Effector memory CD4-positive, alpha-beta T cell (primary cell): ENCODE measurements around the gene PRAF2.

Experiments
- DNase-seq, 3 donors: peaks; one replicate each; pipeline ENCODE4 v3.0.0-alpha.2; 2020
- H3K27ac ChIP-seq: 2 replicates; pipeline ENCODE4 v1.7.0; 2013; ENCODE audit warnings: mild to moderate bottlenecking, low read length, moderate library complexity; ENCODE audit not compliant: insufficient read depth, poor library complexity, severe bottlenecking
- H3K27me3 ChIP-seq: replicated peaks from 2 replicates; pipeline ENCODE4 v1.7.0; 2013; ENCODE audit warnings: mild to moderate bottlenecking, low read length; ENCODE audit not compliant: insufficient read depth, control insufficient read depth, poor library complexity, severe bottlenecking
- H3K36me3 ChIP-seq: 2 replicates; pipeline ENCODE4 v1.7.0; 2013; ENCODE audit warnings: mild to moderate bottlenecking, low read length, moderate library complexity; ENCODE audit not compliant: control insufficient read depth, insufficient read depth
- H3K4me1 ChIP-seq: 2 replicates; pipeline ENCODE4 v1.7.0; 2013; ENCODE audit warnings: low read length, mild to moderate bottlenecking; ENCODE audit not compliant: control insufficient read depth, insufficient read depth, poor library complexity, severe bottlenecking
- H3K4me3 ChIP-seq: 2 replicates; pipeline ENCODE4 v1.7.0; 2013; ENCODE audit warnings: low read length, low read depth, mild to moderate bottlenecking; ENCODE audit not compliant: insufficient read depth, poor library complexity, severe bottlenecking
- H3K9me3 ChIP-seq: 2 replicates; pipeline ENCODE4 v1.7.0; 2013; ENCODE audit warnings: mild to moderate bottlenecking, low read length, moderate library complexity; ENCODE audit not compliant: control insufficient read depth

Gene PRAF2

DNA sequence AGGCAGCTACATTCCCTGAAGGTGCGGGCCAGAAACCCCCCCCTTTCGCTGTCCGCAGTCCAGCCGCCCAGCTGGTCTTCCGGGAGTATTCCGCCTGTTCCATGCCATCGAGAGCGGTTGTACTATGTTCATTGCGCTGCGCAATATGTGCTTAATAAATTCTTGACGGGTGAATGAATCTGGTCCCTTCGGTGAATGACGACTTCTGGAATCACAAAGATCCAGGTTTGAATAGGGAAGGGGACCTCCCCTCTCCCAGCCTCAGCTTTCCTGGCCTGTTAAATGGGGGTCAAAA is 29.9 kb downstream of the PRAF2 start:
- Histone ChIP-seq H3K27me3 (no peaks in the 10 kb centered on the region), H3K36me3 (peaks cover 7% of the 10 kb centered on the region), H3K9me3 (no peaks in the 10 kb centered on the region), H3K4me3 (no peak overlapping the region), H3K27ac (peak overlapping the region; percentile 76), H3K4me1 (peaks cover 17% of the 10 kb centered on the region)
- no peak for DNase-seq

DNA sequence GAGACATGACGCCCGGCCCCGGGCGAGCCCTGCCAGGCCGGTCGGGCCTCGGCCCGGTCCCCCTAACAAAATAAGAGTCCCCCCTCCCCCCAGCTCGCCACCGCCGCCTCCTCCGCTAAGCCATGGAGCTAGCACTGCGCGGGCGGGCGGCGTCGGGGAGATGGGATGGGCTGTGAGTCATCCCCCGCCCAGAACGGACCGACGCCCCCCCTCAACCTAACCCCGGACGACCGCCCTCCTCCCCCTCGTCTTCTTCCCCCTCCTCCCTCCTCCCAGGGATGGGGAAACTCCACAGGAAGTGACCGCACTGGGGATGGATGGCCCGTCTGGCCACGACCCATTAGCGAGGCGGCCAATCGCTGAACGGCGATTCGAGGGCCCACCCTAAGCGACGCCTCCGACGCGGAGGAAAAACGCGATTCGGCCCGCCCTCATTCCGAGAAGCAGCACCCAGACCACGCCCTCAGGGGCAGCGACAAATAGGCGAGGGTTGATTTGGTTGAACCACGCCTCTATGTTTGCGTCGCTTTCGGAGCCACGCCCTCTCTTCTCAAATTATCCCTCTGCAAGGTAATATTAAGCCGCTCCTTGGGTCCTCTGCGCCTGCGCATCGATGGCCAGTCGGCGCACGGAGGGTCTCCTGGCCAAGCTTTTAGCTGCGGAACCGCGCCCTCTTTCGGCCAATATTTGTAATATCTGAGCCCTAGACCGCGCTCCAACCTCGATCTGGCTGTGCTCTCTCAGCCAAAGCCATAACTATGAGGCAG is 30.4 kb downstream of the PRAF2 start, which contains the start of gene TFE3:
Gene TFE3, minus strand, starts transcription at position 138 of the 767 bp plus-strand sequence. Its CDS starts 131 bp downstream, at position 7.
- Histone ChIP-seq H3K36me3 (peaks cover 11% of the 10 kb centered on the region), H3K4me1 (peaks cover 17% of the 10 kb centered on the region)

DNA sequence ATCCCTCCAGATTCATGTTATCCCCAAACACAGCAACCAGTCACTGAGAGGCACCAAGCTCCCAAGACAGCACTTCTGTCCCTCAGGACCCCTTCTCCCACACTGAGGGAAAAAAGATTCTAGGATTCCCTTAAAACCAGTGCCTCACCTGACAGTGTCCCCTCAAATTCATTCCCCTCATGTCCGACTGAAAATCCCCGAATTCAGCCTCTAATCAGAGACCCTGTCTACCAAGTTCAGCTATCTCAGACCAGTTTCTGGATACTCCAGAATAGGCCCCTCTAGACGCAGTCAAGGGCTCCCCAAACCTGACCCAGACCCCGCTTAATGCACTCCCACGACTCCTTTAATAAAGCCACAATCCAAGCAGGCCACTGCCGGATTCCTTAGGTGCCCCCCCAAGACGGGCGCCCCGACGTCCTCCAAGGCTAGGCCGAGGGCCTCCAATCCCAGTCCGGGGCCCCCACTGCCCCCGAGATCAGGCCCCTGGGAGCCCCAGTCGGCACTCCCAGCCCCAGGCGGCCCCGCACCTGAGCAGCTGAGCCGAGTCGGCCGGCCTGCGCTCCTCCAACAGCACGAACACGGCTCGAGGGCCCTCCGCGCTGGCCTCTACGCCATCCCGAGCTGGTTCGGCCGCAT is 31.1 kb downstream of the PRAF2 start:
- H3K9me3 ChIP-seq = no peaks in the 10 kb centered on the region

More for the DNA sequence above, 30.4 kb downstream of the PRAF2 start, which contains the start of gene TFE3:
- H3K9me3 ChIP-seq = no peaks in the 10 kb centered on the region
- peak within 1 kb of the TSS; percentile 89 for H3K27ac ChIP-seq
- no peaks in the 10 kb centered on the region for H3K27me3 ChIP-seq
- DNase-seq = peak; percentile 94 to 95 (median 95)
- H3K4me3 ChIP-seq = peak within 1 kb of the TSS; percentile 61

DNA sequence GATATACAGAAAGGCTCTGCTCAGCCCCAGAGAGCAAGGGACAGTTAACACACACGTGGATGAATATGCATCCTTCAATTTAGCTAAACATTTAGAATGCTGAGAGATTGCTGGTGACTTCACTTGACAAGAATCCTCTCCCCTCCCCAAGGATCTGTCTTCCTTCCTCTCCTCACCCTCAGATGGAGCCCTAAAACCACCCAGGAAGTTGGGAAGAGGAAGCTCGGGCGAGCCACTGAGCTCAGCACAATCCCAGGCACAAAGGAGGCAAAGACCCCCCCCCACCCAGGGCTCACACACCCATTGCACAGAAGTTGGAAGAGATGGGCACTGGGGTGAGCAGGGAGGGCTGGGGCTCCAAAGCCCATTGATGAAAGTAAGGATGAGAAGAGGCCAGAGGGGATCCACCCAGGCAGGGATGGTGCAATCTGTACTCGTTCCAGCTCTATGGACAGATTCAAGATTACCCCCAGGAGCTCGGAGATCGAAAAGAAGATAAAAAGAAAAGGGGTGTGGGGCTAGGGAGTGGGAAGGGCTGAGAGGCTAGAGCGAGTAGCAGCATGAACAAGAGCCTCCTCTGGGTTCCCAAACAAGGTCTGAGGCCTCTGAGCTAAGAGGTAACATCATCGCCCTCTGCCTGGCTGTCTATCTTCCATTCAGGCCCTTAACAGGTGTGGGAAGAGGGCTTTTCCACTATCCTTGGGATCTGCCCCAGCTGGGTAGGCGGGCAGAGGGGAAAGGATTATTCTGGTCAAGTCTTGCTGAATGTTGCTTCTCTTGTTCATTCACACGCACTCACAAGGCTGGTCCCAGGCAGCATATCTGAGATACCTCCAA is 31.8 kb downstream of the PRAF2 start:
- Histone ChIP-seq H3K9me3 (no peaks in the 10 kb centered on the region), H3K36me3 (peaks cover 15% of the 10 kb centered on the region), H3K27ac (peak overlapping the region; percentile 89), H3K4me3 (peak overlapping the region; percentile 61), H3K27me3 (no peaks in the 10 kb centered on the region), H3K4me1 (peaks cover 17% of the 10 kb centered on the region)
- no peak for DNase-seq

More for the DNA sequence above, 31.1 kb downstream of the PRAF2 start:
- Histone ChIP-seq H3K4me3 (peak overlapping the region; percentile 61), H3K27ac (peak overlapping the region; percentile 89), H3K36me3 (peaks cover 13% of the 10 kb centered on the region), H3K4me1 (peaks cover 17% of the 10 kb centered on the region), H3K27me3 (no peaks in the 10 kb centered on the region)
- peak in 1 of 3 donors; percentile 5 for DNase-seq

DNA sequence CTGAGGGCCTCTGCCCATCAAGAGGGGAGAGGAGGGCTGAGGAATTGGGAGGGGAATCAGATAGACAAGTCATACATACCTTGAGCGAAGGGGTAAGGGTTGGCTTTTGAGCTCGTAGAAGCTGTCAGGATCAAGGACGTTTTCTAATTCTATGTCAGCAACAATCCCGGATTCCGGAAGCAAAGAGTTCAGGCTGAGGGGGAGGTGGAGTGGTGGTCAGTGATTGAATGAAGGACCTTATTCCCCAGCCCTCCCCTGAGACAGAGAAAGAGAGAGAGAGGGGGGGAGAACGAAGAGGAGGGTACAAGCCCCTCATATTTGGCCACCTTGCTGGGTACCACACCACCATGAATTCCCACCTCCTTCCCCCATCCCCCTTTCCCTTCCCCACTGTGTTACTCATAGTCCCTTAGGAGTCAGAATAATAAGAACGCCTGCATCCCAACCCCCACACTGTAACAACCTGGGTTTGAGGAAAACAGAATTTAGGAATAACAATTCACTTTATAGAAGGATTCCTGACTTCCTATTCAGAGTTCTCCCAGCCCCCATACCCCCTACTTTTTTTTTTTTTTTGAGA is 33.3 kb downstream of the PRAF2 start:
- DNase-seq = no peak
- Histone ChIP-seq H3K4me1 (peaks cover 17% of the 10 kb centered on the region), H3K27ac (no peak overlapping the region)

DNA sequence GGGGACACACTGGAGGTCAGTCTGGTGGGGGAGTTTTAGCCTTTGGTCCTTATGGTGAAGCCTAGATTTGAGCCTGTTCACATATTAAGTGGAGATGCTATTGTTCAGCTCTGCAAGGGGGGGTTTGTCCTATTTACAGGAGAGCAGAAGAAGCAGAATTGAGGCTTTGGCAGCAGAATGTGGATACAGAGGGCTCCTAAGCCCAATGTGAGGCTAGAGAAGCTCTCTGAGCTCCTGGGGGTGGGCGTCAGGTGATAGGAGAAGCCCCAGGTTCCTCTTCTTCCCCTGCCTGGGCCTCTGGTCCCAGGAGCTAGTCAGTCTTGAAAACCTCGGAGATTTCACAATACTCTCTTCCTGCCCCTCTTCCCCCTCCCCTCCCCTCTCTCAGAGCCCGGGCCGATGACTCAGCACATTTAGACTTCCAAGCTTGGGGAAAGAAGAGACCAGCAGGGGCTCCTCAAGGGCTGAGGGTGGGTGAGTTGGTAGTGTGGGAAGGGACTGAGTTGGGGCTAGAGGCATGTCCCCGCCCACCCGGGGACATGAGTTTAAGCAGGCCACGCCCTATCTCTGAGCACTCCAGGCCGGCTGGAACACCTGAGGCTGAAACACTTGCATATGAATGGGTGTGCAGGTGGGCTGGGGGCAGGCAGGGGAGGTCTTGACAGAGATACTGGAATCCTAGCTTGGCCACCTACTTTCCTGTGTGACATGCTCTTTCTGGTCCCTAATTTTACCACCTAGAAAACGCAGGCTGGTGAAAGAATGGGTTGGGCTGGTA is 34.0 kb downstream of the PRAF2 start:
- H3K4me1 ChIP-seq = peaks cover 17% of the 10 kb centered on the region
- peaks cover 15% of the 10 kb centered on the region for H3K36me3 ChIP-seq
- no peak overlapping the region for H3K27ac ChIP-seq
- H3K4me3 ChIP-seq = no peak overlapping the region
- no peaks in the 10 kb centered on the region for H3K27me3 ChIP-seq
- H3K9me3 ChIP-seq = no peaks in the 10 kb centered on the region
- peak; percentile 18 to 41 (median 36) for DNase-seq

More for the DNA sequence above, 33.3 kb downstream of the PRAF2 start:
- H3K27me3 ChIP-seq = no peaks in the 10 kb centered on the region
- H3K36me3 ChIP-seq = peaks cover 15% of the 10 kb centered on the region
- no peak overlapping the region for H3K4me3 ChIP-seq
- H3K9me3 ChIP-seq = no peaks in the 10 kb centered on the region

DNA sequence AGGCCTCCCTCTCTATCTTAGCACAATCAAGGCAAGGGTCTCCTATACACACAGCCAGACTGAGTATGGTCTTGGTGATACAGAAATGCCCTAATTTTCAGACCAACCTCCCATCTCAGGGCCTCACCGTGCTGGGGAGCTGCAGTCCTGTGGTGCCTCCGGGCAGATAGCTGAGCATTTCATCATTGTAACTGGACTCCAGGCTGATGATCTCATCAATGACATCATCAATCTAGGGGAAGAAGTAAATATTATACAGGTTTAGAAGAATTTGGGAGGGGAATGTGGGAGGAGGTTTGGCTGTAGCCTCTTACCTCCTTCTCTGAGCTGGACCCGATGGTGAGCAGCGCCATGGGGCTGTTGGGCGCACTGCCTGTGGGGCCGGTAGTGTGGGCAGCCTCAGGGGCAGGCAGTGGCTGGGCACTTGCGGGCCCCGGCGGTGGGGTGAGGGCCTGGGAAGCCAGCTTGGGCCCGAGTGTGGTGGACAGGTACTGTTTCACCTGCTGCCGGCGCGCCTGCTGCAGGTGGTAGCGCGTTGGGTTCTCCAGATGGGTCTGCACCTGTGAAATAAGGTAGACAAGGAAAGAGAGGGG is 35.8 kb downstream of the PRAF2 start:
- Histone ChIP-seq H3K27me3 (no peaks in the 10 kb centered on the region), H3K9me3 (no peaks in the 10 kb centered on the region), H3K27ac (no peak overlapping the region), H3K36me3 (peaks cover 23% of the 10 kb centered on the region), H3K4me3 (no peak overlapping the region), H3K4me1 (peaks cover 14% of the 10 kb centered on the region)
- no peak for DNase-seq

DNA sequence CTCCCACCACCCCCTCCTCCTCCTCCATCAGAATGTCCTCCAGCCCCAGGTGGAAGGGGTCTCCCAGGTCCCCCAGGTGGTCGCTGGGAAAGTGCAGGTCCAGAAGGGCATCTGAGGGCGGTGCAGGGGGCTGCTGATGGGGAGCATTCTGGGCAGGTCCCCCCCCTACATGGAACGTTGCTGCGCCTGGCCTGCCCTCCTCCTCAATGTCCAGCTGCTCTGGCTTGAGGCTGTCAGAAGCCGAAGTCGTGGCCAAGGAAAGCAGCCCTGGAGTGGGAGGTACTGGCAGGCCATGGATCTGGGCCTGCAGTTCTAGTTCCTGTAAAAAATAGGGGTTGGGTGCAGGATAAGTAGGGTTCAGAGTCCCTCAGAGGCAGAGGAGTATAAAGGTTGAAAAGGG is 43.5 kb downstream of the PRAF2 start:
- no peak overlapping the region for H3K27ac ChIP-seq
- no peak overlapping the region for H3K4me3 ChIP-seq
- peaks cover 9% of the 10 kb centered on the region for H3K36me3 ChIP-seq
- no peaks in the 10 kb centered on the region for H3K27me3 ChIP-seq
- H3K9me3 ChIP-seq = no peaks in the 10 kb centered on the region
- H3K4me1 ChIP-seq = no peaks in the 10 kb centered on the region
- no peak for DNase-seq

DNA sequence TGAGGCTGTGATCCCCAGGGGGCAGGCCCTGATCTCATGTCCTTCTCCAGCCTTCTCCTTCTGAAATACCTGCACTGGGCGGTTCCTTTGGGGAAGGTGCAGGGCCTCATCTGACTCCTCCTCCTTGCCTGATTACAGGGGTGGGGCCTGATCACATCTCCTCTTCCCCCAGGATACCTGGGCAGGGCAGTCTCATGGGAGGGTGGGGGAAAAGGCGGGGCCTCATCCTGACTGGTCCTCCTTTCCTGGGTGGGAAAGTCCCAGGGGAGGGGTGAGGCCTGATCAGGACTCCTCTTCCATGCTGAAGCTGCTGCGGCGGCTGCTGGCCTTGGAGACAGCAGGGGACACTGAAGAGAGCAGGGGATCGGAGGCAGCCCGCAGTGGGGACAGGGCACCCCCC is 43.9 kb downstream of the PRAF2 start:
- no peak overlapping the region for H3K4me3 ChIP-seq
- H3K27me3 ChIP-seq = no peaks in the 10 kb centered on the region
- H3K27ac ChIP-seq = no peak overlapping the region
- no peaks in the 10 kb centered on the region for H3K4me1 ChIP-seq
- peaks cover 9% of the 10 kb centered on the region for H3K36me3 ChIP-seq
- no peaks in the 10 kb centered on the region for H3K9me3 ChIP-seq
- DNase-seq = no peak
